ENCODE data around the gene AGAP1. TPM values are rescaled to one million over a fixed set of nuclear protein-coding genes. Genes with fewer than 3 reads are reported as not detected.
A peak's percentile ranks its signal among the peaks of the same experiment; 100 is the strongest.

Gene AGAP1
- total RNA-seq, 1 donor from 2014 or later = 43.8 TPM

DNA sequence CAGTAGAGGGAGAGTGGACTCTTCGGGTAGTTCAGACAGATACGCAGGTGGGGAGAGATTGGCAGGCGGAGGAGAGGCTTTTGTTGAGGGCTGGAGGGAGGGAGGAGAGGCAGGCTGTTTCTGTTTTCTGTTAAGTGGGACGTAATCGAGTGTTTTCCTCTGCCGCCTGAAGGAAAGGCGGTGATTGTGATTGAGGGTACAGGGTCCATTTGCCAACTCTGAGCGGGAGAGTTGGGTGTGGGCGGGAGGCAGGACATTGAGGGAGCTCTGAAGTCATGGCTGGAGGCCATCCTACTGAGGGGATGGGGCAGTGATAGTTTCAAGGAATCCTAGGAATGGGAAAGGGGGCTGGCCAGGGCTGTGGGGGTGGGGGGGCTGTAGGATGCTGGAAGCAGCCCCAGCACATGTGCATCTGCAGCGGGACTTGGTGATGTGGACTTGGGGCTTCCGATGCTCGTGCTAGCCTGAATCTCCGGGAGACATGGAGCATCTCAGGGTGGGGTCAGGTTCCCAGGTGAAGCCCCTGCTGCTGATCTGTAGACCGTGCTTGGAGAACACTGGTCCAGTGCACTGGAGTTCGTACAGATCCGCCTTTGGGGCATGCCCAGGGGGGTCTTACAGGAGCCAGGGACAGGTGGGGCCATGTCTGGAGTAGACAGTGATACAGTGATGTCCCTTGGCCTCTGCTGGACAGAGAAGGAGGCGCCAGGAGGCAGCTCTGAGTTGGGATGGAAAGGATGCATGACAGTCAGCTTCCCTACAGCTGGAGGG is 167.5 kb downstream of the AGAP1 start:
- H3K9me3 Mint-ChIP-seq (ENCODE audit: unreplicated experiment) = no peaks in the 10 kb centered on the region
- no peaks in the 10 kb centered on the region for H3K36me3 Mint-ChIP-seq (ENCODE audit: unreplicated experiment)
- H3K4me3 Mint-ChIP-seq (ENCODE audit: unreplicated experiment) = no peak overlapping the region
- peaks cover 43% of the 10 kb centered on the region for H3K4me1 Mint-ChIP-seq (ENCODE audit: unreplicated experiment)
- no peak for DNase-seq (ENCODE audit: extremely low spot score, unreplicated experiment)
- TF ChIP-seq, protein P1, sequence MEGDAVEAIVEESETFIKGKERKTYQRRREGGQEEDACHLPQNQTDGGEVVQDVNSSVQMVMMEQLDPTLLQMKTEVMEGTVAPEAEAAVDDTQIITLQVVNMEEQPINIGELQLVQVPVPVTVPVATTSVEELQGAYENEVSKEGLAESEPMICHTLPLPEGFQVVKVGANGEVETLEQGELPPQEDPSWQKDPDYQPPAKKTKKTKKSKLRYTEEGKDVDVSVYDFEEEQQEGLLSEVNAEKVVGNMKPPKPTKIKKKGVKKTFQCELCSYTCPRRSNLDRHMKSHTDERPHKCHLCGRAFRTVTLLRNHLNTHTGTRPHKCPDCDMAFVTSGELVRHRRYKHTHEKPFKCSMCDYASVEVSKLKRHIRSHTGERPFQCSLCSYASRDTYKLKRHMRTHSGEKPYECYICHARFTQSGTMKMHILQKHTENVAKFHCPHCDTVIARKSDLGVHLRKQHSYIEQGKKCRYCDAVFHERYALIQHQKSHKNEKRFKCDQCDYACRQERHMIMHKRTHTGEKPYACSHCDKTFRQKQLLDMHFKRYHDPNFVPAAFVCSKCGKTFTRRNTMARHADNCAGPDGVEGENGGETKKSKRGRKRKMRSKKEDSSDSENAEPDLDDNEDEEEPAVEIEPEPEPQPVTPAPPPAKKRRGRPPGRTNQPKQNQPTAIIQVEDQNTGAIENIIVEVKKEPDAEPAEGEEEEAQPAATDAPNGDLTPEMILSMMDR (IDR thresholded peaks at IDR 0.05) = no peak
- H3K27ac Mint-ChIP-seq (ENCODE audit: unreplicated experiment) = no peak overlapping the region
- no peaks in the 10 kb centered on the region for H3K27me3 Mint-ChIP-seq (ENCODE audit: unreplicated experiment)

GRCh38 chr2:235661952-235662351 is 168.1 kb downstream of the AGAP1 start:
- TF ChIP-seq, protein P1 (IDR thresholded peaks at IDR 0.05) = no peak
- DNase-seq (ENCODE audit: extremely low spot score, unreplicated experiment) = no peak
- Mint-ChIP-seq H3K4me3 (ENCODE audit: unreplicated experiment) (no peak overlapping the region), H3K9me3 (ENCODE audit: unreplicated experiment) (no peaks in the 10 kb centered on the region), H3K27ac (ENCODE audit: unreplicated experiment) (no peak overlapping the region), H3K4me1 (ENCODE audit: unreplicated experiment) (peaks cover 46% of the 10 kb centered on the region), H3K36me3 (ENCODE audit: unreplicated experiment) (no peaks in the 10 kb centered on the region), H3K27me3 (ENCODE audit: unreplicated experiment) (no peaks in the 10 kb centered on the region)

DNA sequence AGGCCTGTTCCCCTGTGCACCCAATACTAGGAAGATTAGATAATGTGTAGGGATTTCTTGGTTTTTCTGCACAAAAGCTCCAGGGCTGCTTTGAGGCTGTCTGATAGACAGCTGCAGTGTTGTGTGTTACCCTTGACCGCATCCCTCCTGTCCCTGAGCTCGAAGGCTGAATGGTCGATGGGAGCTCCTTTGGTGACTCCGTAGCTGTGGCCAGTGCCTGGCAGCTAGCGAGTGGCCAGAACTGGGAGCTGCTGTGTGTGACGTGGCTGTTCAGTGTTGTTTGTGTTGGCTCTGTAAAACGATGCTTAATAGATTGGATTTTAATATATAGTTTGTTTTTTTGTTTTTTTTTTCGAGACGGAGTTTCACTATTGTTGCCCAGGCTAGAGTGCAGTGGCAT is 170.0 kb downstream of the AGAP1 start:
- H3K27me3 Mint-ChIP-seq (ENCODE audit: unreplicated experiment) = no peaks in the 10 kb centered on the region
- TF ChIP-seq, protein P1 (IDR thresholded peaks at IDR 0.05) = no peak
- no peaks in the 10 kb centered on the region for H3K36me3 Mint-ChIP-seq (ENCODE audit: unreplicated experiment)
- no peak overlapping the region for H3K27ac Mint-ChIP-seq (ENCODE audit: unreplicated experiment)
- H3K4me3 Mint-ChIP-seq (ENCODE audit: unreplicated experiment) = no peak overlapping the region
- H3K9me3 Mint-ChIP-seq (ENCODE audit: unreplicated experiment) = no peaks in the 10 kb centered on the region
- peaks cover 38% of the 10 kb centered on the region for H3K4me1 Mint-ChIP-seq (ENCODE audit: unreplicated experiment)
- no peak for DNase-seq (ENCODE audit: extremely low spot score, unreplicated experiment)

- no peak for DNase-seq (ENCODE audit: extremely low spot score, unreplicated experiment)
- peaks cover 22% of the 10 kb centered on the region for H3K4me1 Mint-ChIP-seq (ENCODE audit: unreplicated experiment)
- peak overlapping the region; percentile 67 for H3K27ac Mint-ChIP-seq (ENCODE audit: unreplicated experiment)
- H3K9me3 Mint-ChIP-seq (ENCODE audit: unreplicated experiment) = no peaks in the 10 kb centered on the region
- TF ChIP-seq, protein P1 (IDR thresholded peaks at IDR 0.05) = no peak
- peak overlapping the region; percentile 67 for H3K4me3 Mint-ChIP-seq (ENCODE audit: unreplicated experiment)
- no peaks in the 10 kb centered on the region for H3K36me3 Mint-ChIP-seq (ENCODE audit: unreplicated experiment)
- no peaks in the 10 kb centered on the region for H3K27me3 Mint-ChIP-seq (ENCODE audit: unreplicated experiment)
Observed at GRCh38 chr2:235665661-235666212, 171.9 kb downstream of the AGAP1 start.

DNA sequence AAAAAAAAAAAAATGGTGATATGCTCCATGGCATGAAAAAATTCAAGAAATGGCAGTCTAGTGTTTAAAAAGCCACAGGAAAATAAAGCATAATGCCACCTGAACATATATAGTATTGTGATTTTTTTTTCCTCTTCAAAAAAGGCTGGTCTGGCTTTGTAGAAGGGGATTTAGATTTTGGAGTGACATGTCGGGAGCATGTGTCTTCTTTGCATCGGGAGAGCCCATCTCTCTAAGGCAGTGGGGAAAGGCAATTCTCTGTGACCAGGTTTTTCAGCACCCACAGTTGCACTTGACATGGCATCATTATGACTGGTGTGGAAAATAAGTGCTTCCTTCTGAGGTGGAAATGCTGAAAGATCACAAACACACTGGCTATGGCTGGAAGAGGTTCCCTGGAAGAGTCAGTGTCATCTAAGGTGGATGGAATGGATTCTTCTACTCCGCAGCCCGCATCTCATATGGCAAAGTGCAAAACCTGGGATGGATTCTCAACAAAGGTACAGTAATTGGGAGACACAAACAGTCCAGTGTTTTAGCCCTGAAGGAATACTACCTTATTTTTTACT is 172.5 kb downstream of the AGAP1 start:
- Mint-ChIP-seq H3K36me3 (ENCODE audit: unreplicated experiment) (no peaks in the 10 kb centered on the region), H3K4me3 (ENCODE audit: unreplicated experiment) (peak overlapping the region; percentile 67), H3K27me3 (ENCODE audit: unreplicated experiment) (no peaks in the 10 kb centered on the region), H3K4me1 (ENCODE audit: unreplicated experiment) (peaks cover 17% of the 10 kb centered on the region), H3K9me3 (ENCODE audit: unreplicated experiment) (no peaks in the 10 kb centered on the region), H3K27ac (ENCODE audit: unreplicated experiment) (peak overlapping the region; percentile 67)
- no peak for DNase-seq (ENCODE audit: extremely low spot score, unreplicated experiment)
- TF ChIP-seq, protein P1 (IDR thresholded peaks at IDR 0.05) = no peak

Data from osteocyte (in vitro differentiated cells).